HG02938 (cell line): Measurements from ENCODE around the gene CNNM4.

Source experiments
- ATAC-seq: cut with Tn5 transposase; IDR thresholded peaks from one replicate; pipeline ENCODE4 v1.9.1; 2021; ENCODE audit warnings: mild to moderate bottlenecking, moderate library complexity; ENCODE audit not compliant: unreplicated experiment

The CNNM4 gene

GRCh38 chr2:96828874-96829273, 68.2 kb downstream of the CNNM4 start:
- no peak for ATAC-seq

GRCh38 chr2:96830044-96830562, 69.4 kb downstream of the CNNM4 start:
- ATAC-seq, result no peak

GRCh38 chr2:96831679-96832078, 71.0 kb downstream of the CNNM4 start:
- no peak for ATAC-seq

GRCh38 chr2:96832408-96832753, 71.7 kb downstream of the CNNM4 start:
- ATAC-seq, result no peak

- ATAC-seq, result no peak
Observed at GRCh38 chr2:96832754-96833507, 72.2 kb downstream of the CNNM4 start.

- no peak for ATAC-seq
Observed at GRCh38 chr2:96835830-96836229, 75.1 kb downstream of the CNNM4 start.

- ATAC-seq, result no peak
Observed at GRCh38 chr2:96837575-96837974, 76.9 kb downstream of the CNNM4 start.

GRCh38 chr2:96838345-96839292, 77.9 kb downstream of the CNNM4 start:
- no peak for ATAC-seq

GRCh38 chr2:96839293-96839874, 78.7 kb downstream of the CNNM4 start:
- no peak for ATAC-seq

- ATAC-seq, result no peak
Observed at GRCh38 chr2:96839875-96840850, 79.5 kb downstream of the CNNM4 start.

- ATAC-seq, result no peak
Observed at GRCh38 chr2:96841701-96842495, 81.2 kb downstream of the CNNM4 start.

- no peak for ATAC-seq
Observed at GRCh38 chr2:96842600-96842999, 81.9 kb downstream of the CNNM4 start.

GRCh38 chr2:96843538-96844268, 83.0 kb downstream of the CNNM4 start, which contains the start of gene ANKRD23:
TSS of gene ANKRD23 (minus strand) at chr2:96844021. CDS start at chr2:96843992, 29 bp downstream.
- ATAC-seq, result no peak

- no peak for ATAC-seq
Observed at GRCh38 chr2:96844405-96844808, 83.7 kb downstream of the CNNM4 start.

- ATAC-seq, result no peak
Observed at GRCh38 chr2:96846825-96847224, 86.1 kb downstream of the CNNM4 start.

GRCh38 chr2:96847586-96847985, 86.9 kb downstream of the CNNM4 start:
- no peak for ATAC-seq

- ATAC-seq, result no peak
Observed at GRCh38 chr2:96848264-96848663, 87.6 kb downstream of the CNNM4 start.

- ATAC-seq, result no peak
Observed at GRCh38 chr2:96852667-96853066, 92.0 kb downstream of the CNNM4 start.

- no peak for ATAC-seq
Observed at GRCh38 chr2:96853321-96853720, 92.6 kb downstream of the CNNM4 start.
